Naive thymus-derived CD4-positive, alpha-beta T cell (primary cell): ENCODE results near the gene CADM1. TPM values are rescaled to one million over a fixed set of nuclear protein-coding genes. Genes with fewer than 3 reads are reported as not detected.

Experiments
- ATAC-seq: fragments of 150-1000 bp; cut with Tn5 transposase; 2 replicates; pipeline ENCODE4 v1.10.0; 2021; ENCODE audit warnings: mild to moderate bottlenecking, moderate library complexity
- CTCF ChIA-PET: fragments of 350-600 bp; sonication (Branson Sonifier 250); formaldehyde crosslinking; loops from one replicate; lab custom pipeline; 2021; ENCODE audit warnings: antibody characterized with exemption; lab: Charles Lee
- POLR2A ChIA-PET: fragments of 350-600 bp; sonication (Branson Sonifier 250); formaldehyde crosslinking; loops from one replicate; lab custom pipeline; 2021; ENCODE audit warnings: antibody characterized with exemption, inconsistent platforms; lab: Charles Lee
- DNase-seq, 9 donors: peaks; one replicate each; pipeline versions ENCODE4 v3.0.0 to v3.0.0-alpha.2; 2020 to 2022; ENCODE audit warnings: mixed read lengths in 1 of 9
- H3K27ac ChIP-seq: one replicate; pipeline ENCODE4 v1.7.0; 2013; ENCODE audit warnings: mild to moderate bottlenecking, low read depth, low read length, moderate library complexity
- H3K27me3 ChIP-seq, 2 donors: one replicate each; pipeline ENCODE4 v1.7.0; 2013; ENCODE audit warnings: low read length in 2 of 2, mild to moderate bottlenecking in 2 of 2, moderate library complexity in 2 of 2; ENCODE audit not compliant: control insufficient read depth in 2 of 2, insufficient read depth in 2 of 2
- H3K36me3 ChIP-seq, 3 experiments: 1 replicate in 2 of 3; 2 replicates in 1 of 3; pipeline ENCODE4 v1.7.0; 2013; ENCODE audit warnings: low read length in 3 of 3, mild to moderate bottlenecking in 3 of 3, moderate library complexity in 1 of 3; ENCODE audit not compliant: insufficient read depth in 3 of 3, control insufficient read depth in 2 of 3
- H3K4me1 ChIP-seq, 2 donors: one replicate each; pipeline ENCODE4 v1.7.0; 2013; ENCODE audit warnings: low read length in 2 of 2, mild to moderate bottlenecking in 2 of 2, moderate library complexity in 1 of 2; ENCODE audit not compliant: control insufficient read depth in 2 of 2, insufficient read depth in 2 of 2
- H3K4me3 ChIP-seq: 2 replicates; pipeline ENCODE4 v1.7.0; 2013; ENCODE audit warnings: mild to moderate bottlenecking, low read length
- H3K9me3 ChIP-seq, 3 experiments: 1 replicate in 2 of 3; 2 replicates in 1 of 3; pipeline ENCODE4 v1.7.0; 2013; ENCODE audit warnings: low read length in 3 of 3; ENCODE audit not compliant: control insufficient read depth in 2 of 3
- H3K27ac Mint-ChIP-seq, 9 donors: one replicate each; pipeline ENCODE4 v1.8.0; 2020 to 2022; ENCODE audit warnings: mixed read lengths in 9 of 9, mild to moderate bottlenecking in 8 of 9, moderate library complexity in 5 of 9, inconsistent platforms in 2 of 9
- H3K27me3 Mint-ChIP-seq, 5 donors: one replicate each; pipeline ENCODE4 v1.8.0; 2021 to 2022; ENCODE audit warnings: mixed read lengths in 5 of 5, mild to moderate bottlenecking in 1 of 5
- H3K36me3 Mint-ChIP-seq, 5 donors: one replicate each; pipeline ENCODE4 v1.8.0; 2020 to 2022; ENCODE audit warnings: mixed read lengths in 5 of 5, mild to moderate bottlenecking in 3 of 5, inconsistent platforms in 1 of 5
- H3K4me1 Mint-ChIP-seq, 7 donors: one replicate each; pipeline ENCODE4 v1.8.0; 2020 to 2022; ENCODE audit warnings: mixed read lengths in 7 of 7, mild to moderate bottlenecking in 3 of 7, inconsistent platforms in 1 of 7
- H3K4me3 Mint-ChIP-seq, 10 donors: one replicate each; pipeline ENCODE4 v1.8.0; 2020 to 2022; ENCODE audit warnings: mild to moderate bottlenecking in 10 of 10, mixed read lengths in 10 of 10, moderate library complexity in 6 of 10, inconsistent platforms in 2 of 10
- H3K9me3 Mint-ChIP-seq, 11 donors: one replicate each; pipeline ENCODE4 v1.8.0; 2020 to 2022; ENCODE audit warnings: mixed read lengths in 11 of 11, mild to moderate bottlenecking in 4 of 11, inconsistent platforms in 1 of 11, moderate library complexity in 1 of 11
- intact Hi-C, 2 donors: fragments of 100-400 bp; cut with micrococcal nuclease; formaldehyde crosslinking; loops; one replicate each; pipeline ENCODE4 v1.15.1; 2023
- polyA plus RNA-seq, 2 donors: library from polyadenylated mRNA; unstranded; fragments of 300-500 nt; fragmentation: Illumina TruSeq; gene quantifications; one replicate each; pipeline ENCODE4 v1.2.3, GENCODE V29; 2021
- total RNA-seq, 6 experiments: library from RNA in 5 of 6; stranded (reverse) in 5 of 6; gene quantifications; 1 replicate in 5 of 6; 2 replicates in 1 of 6; pipeline ENCODE4 v1.2.3 and lab custom pipeline; 2021 to 2026

Gene CADM1
- total and polyA plus RNA-seq, 7 experiments from 2014 or later = 0.29 to 2.7 (median 0.69) TPM

DNA sequence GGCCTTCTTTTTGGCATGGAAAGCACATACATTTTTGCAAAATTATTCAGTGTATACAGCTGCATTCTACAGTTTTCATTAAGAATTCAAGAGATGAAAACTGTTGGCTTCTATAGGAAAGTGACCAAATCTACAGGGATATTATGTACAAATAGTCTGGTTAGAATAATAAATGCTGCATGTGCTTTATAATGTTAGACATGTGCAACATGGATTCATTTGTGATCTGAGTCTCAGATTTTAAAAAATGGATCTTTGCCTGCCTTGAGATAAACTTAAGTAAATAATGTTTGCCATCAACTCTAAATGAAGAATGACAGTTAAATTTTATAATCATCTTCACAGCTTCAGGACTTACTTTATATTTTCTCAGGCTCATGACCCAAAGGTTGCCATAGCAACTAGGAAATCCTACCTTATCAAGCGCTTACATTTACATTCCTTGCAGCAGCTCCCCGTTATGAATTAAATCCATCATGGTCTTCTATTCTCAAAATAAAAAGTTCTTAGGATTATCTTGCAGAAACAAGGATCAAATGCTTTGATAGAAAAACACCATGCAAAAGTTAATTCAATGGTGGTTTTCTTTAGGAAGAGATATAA is 200.2 kb downstream of the CADM1 start:
- ChIA-PET POLR2A (no interaction called here), CTCF (no interaction called here)
- no peaks in the 10 kb centered on the region for H3K4me1 ChIP-seq
- Mint-ChIP-seq H3K4me3 (no peak overlapping the region), H3K4me1 (no peaks in the 10 kb centered on the region), H3K9me3 (no peaks in the 10 kb centered on the region), H3K27me3 (peaks cover 0 to 12% (median 7%) of the 10 kb centered on the region in 5 donors), H3K27ac (no peak overlapping the region), H3K36me3 (no peaks in the 10 kb centered on the region)
- no peak overlapping the region for H3K4me3 ChIP-seq
- no peaks in the 10 kb centered on the region for H3K36me3 ChIP-seq
- no peaks in the 10 kb centered on the region for H3K9me3 ChIP-seq
- intact Hi-C loops = no loop called here
- no peak overlapping the region for H3K27ac ChIP-seq
- no peak for DNase-seq
- no peak for ATAC-seq
- H3K27me3 ChIP-seq = no peaks in the 10 kb centered on the region

- no peaks in the 10 kb centered on the region for H3K36me3 Mint-ChIP-seq
- ATAC-seq = no peak
These were observed 201.1 kb downstream of the CADM1 start for GRCh38 chr11:115302946-115303703.

GRCh38 chr11:115300660-115301428 is 203.4 kb downstream of the CADM1 start:
- Mint-ChIP-seq H3K27ac (no peak overlapping the region), H3K36me3 (no peaks in the 10 kb centered on the region), H3K4me1 (no peaks in the 10 kb centered on the region), H3K4me3 (no peak overlapping the region), H3K27me3 (peaks cover 0 to 19% (median 10%) of the 10 kb centered on the region in 5 donors), H3K9me3 (no peaks in the 10 kb centered on the region)
- Histone ChIP-seq H3K27ac (no peak overlapping the region), H3K4me3 (no peak overlapping the region), H3K9me3 (no peaks in the 10 kb centered on the region), H3K36me3 (no peaks in the 10 kb centered on the region), H3K27me3 (no peaks in the 10 kb centered on the region), H3K4me1 (no peaks in the 10 kb centered on the region)
- ChIA-PET CTCF (no interaction called here), POLR2A (no interaction called here)
- intact Hi-C loops = no loop called here
- DNase-seq (no peak), ATAC-seq (no peak)

More at GRCh38 chr11:115302946-115303703, 201.1 kb downstream of the CADM1 start:
- ChIA-PET POLR2A (no interaction called here), CTCF (no interaction called here)
- Mint-ChIP-seq H3K27me3 (peaks cover 0 to 16% (median 10%) of the 10 kb centered on the region in 5 donors), H3K9me3 (no peaks in the 10 kb centered on the region), H3K4me1 (no peaks in the 10 kb centered on the region), H3K27ac (no peak overlapping the region), H3K4me3 (no peak overlapping the region)
- no peaks in the 10 kb centered on the region for H3K9me3 ChIP-seq
- no peaks in the 10 kb centered on the region for H3K27me3 ChIP-seq
- no peak overlapping the region for H3K4me3 ChIP-seq
- no peak overlapping the region for H3K27ac ChIP-seq
- no peaks in the 10 kb centered on the region for H3K36me3 ChIP-seq
- no peaks in the 10 kb centered on the region for H3K4me1 ChIP-seq
- DNase-seq = no peak
- intact Hi-C loops = no loop called here

GRCh38 chr11:115298300-115299012 is 205.8 kb downstream of the CADM1 start:
- ChIA-PET POLR2A (no interaction called here), CTCF (no interaction called here)
- Histone ChIP-seq H3K4me3 (no peak overlapping the region), H3K9me3 (no peaks in the 10 kb centered on the region), H3K27me3 (no peaks in the 10 kb centered on the region), H3K27ac (no peak overlapping the region), H3K4me1 (no peaks in the 10 kb centered on the region), H3K36me3 (no peaks in the 10 kb centered on the region)
- peaks cover 3 to 22% (median 11%) of the 10 kb centered on the region in 5 donors for H3K27me3 Mint-ChIP-seq
- no peak overlapping the region for H3K4me3 Mint-ChIP-seq
- intact Hi-C loops = no loop called here
- no peak overlapping the region for H3K27ac Mint-ChIP-seq
- no peaks in the 10 kb centered on the region for H3K9me3 Mint-ChIP-seq
- no peaks in the 10 kb centered on the region for H3K36me3 Mint-ChIP-seq
- DNase-seq (no peak), ATAC-seq (no peak)
- no peaks in the 10 kb centered on the region for H3K4me1 Mint-ChIP-seq

DNA sequence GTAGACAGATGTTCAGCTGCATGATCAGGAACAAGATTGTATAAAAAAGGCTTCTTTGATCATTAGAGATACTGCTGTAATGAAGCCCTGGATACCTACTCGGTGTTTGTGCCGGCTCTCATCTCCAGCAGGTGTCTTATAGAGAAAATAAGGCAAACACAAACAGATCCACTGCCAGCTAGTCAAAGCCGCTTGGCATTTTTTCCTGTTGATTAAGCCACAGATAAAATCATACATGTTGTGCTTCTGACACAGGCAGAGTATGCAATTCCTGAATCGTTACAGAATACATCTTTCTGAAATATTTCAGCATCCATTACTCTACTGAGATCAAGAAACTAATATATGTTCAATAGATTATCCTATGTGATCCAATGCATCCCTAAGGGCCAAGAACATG is 206.9 kb downstream of the CADM1 start:
- Histone ChIP-seq H3K4me3 (no peak overlapping the region), H3K4me1 (no peaks in the 10 kb centered on the region), H3K9me3 (no peaks in the 10 kb centered on the region), H3K27ac (no peak overlapping the region), H3K27me3 (no peaks in the 10 kb centered on the region), H3K36me3 (no peaks in the 10 kb centered on the region)
- H3K4me1 Mint-ChIP-seq = no peaks in the 10 kb centered on the region
- ChIA-PET POLR2A (no interaction called here), CTCF (no interaction called here)
- H3K27ac Mint-ChIP-seq = no peak overlapping the region
- no peak overlapping the region for H3K4me3 Mint-ChIP-seq
- peaks cover 0 to 2% (median 0%) of the 10 kb centered on the region in 11 donors for H3K9me3 Mint-ChIP-seq
- H3K27me3 Mint-ChIP-seq = peaks cover 3 to 23% (median 11%) of the 10 kb centered on the region in 5 donors
- ATAC-seq (no peak), DNase-seq (no peak)
- no peaks in the 10 kb centered on the region for H3K36me3 Mint-ChIP-seq
- intact Hi-C loops = no loop called here

GRCh38 chr11:115291325-115291724 is 212.9 kb downstream of the CADM1 start:
- no peaks in the 10 kb centered on the region for H3K4me1 ChIP-seq
- intact Hi-C loops = no loop called here
- Mint-ChIP-seq H3K4me1 (no peaks in the 10 kb centered on the region), H3K27me3 (peaks cover 0 to 28% (median 3%) of the 10 kb centered on the region in 5 donors), H3K27ac (no peak overlapping the region), H3K36me3 (no peaks in the 10 kb centered on the region), H3K4me3 (no peak overlapping the region), H3K9me3 (peaks cover 0 to 4% (median 0%) of the 10 kb centered on the region in 11 donors)
- H3K36me3 ChIP-seq = no peaks in the 10 kb centered on the region
- no peak overlapping the region for H3K27ac ChIP-seq
- no peak overlapping the region for H3K4me3 ChIP-seq
- DNase-seq (no peak), ATAC-seq (no peak)
- CTCF ChIA-PET = no interaction called here
- no peaks in the 10 kb centered on the region for H3K27me3 ChIP-seq
- POLR2A ChIA-PET = no interaction called here
- H3K9me3 ChIP-seq = no peaks in the 10 kb centered on the region
